GM18505 (cell line): ENCODE data around the gene STIM2.

ENCODE experiments used
- ATAC-seq: cut with Tn5 transposase; IDR thresholded peaks from one replicate; pipeline ENCODE4 v1.9.1; 2021; ENCODE audit not compliant: unreplicated experiment
- POLR2A ChIP-seq: IDR thresholded peaks from 4 replicates; pipeline ENCODE4 v1.6.1; 2011; ENCODE audit warnings: borderline replicate concordance; ENCODE audit not compliant: insufficient read depth, insufficient read length; ENCODE audit errors: extremely low read depth

The STIM2 gene

DNA sequence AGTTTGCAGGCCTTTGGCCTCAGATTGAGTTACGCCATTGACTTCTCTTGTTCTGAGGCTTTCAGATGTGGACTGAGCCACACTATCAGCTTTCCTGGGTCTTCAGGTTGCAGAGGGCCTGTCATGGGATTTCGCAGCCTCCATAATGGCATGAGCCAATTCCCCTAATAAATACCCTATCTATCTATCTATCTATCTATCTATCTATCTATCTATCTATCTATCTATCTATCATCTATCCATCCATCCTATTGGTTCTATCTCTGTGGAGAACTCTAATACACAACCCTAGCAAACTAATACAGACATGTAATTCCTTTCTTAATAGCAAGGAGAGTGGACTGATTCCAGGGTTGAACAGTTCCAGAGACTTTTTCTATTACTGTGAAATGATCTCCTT is 9.5 kb upstream of the STIM2 start:
- no peak for TF ChIP-seq POLR2A
- ATAC-seq = no peak

DNA sequence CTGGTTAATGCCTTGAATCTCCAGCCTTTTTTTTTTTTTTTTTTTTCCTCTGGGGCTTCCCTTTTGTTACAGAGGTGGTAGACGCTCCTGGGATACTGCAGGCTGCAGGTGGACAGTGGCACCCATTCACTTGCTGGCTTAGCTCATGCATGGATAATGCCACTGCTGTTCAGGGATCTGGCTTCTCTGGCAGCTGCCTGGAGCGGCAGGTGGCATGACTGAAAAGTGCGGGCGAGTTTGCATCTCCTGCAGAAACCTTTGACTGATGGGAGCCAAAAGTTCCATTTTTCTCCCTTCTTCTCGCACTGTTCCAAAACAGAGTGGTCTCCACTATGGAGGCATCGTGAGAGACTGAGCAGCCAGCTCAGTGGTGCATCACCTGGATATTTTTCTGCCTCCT is 5.9 kb upstream of the STIM2 start:
- ATAC-seq = no peak

DNA sequence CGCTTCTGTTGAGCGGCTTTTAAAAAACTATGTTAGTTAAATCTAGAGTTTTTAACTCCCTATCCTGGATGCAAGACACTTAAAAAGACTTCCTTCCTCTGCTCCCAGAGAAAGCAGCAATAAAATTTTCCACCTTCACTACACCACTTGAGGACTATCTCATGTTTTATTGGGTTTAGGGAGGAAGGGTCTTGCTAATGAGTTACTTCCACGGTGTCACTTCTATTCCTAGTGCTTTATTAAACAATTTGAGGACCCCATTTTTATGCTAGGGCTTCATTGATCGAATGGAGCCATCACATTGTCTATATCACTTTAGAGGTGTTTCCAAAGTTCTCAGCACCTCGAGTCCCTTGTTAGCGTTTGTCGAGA is 3.7 kb upstream of the STIM2 start:
- TF ChIP-seq POLR2A = no peak
- ATAC-seq = no peak

More for the DNA sequence above, 5.9 kb upstream of the STIM2 start:
- TF ChIP-seq POLR2A = no peak

DNA sequence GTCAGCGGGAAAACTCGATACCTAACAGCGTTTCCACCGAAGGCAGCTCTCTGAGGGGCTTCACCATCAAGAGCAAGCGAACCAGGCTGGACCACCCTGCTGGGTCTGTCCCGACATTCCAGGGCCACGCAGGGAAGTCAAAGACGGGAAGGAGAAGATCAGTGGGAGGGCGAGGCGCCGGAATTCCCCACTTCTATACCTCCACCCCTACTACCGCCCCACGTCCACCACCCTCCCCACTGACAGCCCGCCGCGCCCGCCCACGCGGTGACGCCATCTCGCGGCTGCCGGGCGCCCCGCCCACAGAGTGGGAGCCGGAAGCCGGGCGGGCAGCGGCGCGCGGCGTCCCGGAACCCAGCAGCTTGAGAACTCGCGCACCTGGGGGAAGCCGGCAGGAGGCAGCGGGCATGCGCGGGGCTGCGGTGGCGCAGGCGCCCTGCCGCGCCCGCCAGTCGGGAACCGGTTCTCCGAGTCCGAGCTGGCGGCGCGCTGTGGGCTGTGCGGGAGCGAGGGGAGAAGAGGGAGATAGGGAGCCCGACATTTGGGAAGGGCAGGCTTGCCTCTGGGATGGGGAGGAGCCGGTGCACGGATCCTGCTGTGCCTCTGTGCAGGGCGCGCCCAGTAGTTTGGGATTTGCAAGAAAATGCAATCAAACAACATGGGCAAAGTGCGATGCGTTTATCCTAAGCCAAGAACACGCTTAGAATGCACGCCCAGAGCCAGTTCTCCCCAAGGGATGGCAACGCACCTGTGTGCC is 3.2 kb upstream of the STIM2 start:
- ATAC-seq = peak; percentile 52

DNA sequence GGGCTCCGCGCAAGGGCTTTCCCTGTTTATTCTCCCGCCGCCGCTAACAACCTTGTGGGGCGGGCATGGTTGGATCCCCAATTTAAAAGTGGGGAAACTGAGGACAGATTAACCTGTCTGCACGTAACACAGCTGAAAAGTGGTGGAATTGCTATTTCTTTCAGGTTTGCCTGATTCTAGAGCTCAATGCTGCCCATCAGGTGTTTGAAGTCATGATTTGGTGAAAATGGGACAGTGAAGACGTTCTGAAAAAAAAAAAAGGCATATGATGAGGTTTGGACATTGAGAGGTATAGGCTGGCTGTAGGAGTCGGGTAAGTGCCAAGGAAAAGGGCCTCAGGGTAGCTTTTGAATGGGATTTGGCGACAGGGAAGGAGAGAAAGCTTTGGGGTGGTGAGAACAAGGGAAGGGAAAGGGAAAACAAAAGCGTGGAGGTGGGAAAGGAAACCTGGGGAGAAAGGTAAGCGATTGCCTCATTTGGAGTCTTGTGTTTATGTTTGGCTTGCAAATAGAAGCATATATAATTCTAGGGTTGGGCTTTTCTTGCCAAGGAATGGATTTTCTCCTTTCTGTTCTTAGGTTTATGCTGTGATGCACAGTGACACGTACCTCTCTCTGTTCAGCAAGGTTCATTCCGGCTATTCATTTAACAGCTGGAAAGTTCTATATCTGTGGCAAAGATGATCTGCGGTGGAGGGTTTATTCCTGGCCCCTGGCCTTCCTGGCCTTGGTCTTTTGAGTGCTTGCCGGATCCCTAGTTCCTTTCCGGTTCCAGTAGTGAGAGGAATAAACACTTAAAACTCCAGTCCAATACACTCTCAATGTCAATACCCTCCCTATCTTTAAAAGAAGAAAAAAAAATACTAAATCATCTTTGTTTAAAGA is 2.4 kb upstream of the STIM2 start:
- no peak for ATAC-seq
- no peak for TF ChIP-seq POLR2A

More for the DNA sequence above, 3.2 kb upstream of the STIM2 start:
- TF ChIP-seq POLR2A = peak; percentile 85

DNA sequence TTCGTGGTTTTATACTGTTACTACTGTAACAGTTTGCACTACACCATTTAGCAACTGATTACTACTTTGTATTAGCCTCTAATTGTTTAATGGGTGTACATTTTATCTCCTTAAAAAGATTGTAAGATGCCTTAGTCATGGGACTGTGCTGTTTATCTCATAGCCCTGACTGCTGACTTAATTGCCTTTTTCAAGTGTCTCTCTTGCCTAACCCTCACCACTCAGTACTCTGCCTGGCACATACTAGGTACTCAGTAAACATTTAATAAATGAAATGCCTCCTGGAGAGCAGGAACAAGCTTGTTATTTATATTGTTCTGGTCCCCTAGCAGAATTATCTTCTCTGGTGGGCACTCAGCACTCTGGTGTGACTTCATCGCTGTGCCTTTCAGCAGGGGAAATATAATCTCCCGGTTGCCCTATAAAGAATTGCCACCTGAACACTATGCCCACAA is 1.7 kb upstream of the STIM2 start:
- TF ChIP-seq POLR2A = no peak
- ATAC-seq = no peak

DNA sequence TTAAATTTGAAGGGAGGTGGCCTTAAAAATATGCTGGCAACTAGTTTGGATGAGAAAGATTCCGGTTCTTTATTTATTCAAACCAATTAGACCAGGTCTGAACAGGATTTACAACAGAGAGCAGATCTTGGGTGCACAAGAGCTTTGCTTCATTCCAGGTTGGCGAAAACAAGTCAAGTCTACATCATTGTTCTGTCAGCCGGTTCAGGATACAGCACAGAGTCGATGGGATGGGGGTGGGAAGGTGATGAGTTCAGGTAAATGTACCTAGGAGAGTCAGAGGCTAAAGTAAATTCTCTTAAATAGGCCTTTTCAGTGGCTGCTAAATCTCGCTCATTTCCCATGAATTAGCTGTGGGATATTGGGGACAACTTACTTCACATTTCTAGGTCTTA is 882 bp upstream of the STIM2 start:
- ATAC-seq = no peak

DNA sequence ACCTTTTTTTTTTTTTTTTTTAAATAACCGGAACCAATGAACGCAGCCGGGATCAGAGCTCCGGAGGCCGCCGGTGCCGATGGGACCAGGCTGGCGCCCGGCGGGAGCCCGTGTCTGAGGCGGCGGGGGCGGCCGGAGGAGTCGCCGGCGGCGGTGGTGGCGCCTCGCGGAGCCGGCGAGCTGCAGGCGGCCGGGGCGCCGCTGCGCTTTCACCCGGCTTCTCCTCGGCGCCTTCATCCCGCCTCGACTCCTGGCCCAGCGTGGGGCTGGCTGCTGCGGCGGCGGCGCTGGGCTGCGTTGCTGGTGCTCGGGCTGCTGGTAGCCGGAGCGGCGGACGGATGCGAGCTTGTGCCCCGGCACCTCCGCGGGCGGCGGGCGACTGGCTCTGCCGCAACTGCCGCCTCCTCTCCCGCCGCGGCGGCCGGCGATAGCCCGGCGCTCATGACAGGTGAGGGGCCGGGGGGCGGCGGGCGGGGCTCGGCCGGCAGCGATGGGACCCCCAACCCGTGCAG is 337 bp downstream of the STIM2 start:
- no peak for TF ChIP-seq POLR2A
- peak; percentile 29 for ATAC-seq

More for the DNA sequence above, 882 bp upstream of the STIM2 start:
- TF ChIP-seq POLR2A = no peak

DNA sequence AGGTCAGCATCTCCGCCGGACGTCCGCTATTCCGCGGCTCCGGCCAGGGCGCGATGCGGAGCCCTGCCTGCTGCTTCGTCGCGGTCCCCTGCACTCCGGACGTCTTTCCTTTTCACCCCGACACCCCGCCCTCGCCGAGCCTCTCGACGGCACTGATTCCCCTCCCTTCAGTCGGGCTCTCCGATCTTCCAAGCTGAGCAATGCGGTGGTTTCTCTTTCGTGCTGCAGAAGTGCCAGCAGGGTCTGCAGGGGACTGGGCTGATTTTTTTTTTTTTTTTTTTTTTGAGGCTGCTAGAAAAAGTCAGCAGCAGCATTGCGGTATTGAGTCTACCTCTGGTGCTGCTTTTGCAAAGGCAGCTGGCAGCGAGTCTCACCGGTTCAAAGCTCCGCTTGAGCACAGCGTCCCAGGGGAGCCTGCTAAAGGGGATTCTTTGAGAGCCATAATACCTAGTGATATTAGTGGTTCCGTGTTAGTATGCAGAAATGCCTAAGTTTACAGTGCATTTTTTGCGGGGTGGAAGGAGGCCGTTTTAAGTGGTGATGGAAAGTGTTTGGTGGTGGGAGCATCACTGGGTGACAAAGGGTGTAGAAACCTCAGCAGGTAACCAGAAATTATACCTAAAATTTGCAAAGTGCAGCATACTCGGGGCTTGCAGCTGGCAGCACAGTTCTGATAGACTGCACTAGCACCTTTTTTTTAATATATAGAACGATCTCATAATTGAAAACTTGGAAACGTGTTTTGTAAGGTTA is 969 bp downstream of the STIM2 start:
- ATAC-seq = peak; percentile 36

DNA sequence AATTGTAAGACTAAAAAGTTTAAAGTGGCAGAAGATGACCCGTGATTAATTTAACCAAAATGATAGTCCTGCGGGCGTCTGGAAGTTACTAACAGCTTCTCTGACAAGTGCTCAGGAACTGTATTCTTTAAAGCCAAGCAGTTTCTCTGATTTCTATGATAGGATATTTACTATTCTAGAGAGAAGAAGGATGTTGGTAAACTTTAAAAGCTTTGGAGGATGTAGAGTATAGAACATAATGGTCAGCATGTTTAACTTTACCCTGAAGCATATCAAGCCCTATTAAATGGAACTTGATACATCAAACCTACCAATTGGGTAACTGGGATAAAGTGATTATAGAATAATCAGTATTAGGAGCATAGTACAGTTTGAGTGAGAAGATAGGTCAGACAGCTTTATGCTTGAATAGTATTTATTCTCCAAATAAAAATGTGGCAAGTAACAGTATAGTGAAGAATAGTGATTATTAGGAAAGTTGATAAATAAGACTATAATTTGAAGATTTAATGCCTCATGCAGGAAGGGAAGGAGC is 1.8 kb downstream of the STIM2 start:
- TF ChIP-seq POLR2A = no peak
- no peak for ATAC-seq

More for the DNA sequence above, 969 bp downstream of the STIM2 start:
- peak; percentile 51 for TF ChIP-seq POLR2A

DNA sequence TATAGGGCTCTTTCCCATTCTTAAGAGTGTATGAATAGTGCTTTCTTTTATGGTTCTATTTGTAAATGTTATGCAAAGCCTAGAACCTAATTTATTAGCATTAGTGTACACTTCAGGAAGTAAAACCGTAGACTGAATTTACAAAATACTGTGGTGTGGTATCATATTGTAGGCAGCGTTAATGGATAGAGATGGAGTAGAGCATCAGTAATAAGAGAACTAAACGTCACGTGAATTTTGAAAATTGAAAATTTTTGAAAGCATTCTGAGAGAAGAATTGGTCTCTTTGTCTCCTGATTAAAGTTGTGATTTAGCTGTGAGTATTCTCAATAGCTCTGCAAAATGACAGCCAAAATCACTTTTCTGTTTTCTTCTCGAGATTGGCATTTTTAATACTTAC is 2.9 kb downstream of the STIM2 start:
- no peak for TF ChIP-seq POLR2A
- ATAC-seq = no peak

DNA sequence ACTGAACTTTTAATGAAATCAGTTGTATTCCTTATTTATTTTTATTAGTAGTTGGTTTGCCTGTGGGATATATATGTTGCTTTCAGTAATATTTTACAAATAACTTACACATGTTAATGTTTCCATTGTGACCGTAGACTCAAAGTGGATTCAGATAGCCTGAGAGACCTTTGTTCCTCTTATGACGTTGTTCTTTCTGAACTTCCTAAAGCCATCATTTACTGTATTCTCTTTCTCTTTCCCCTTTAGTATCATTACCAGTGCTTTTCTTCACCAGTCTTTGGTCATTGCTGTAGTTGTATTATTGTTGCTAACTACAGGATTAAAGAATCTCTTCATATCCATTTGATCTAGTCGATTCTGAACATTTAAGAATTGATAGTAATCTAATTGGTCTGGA is 4.3 kb downstream of the STIM2 start:
- ATAC-seq = no peak
- TF ChIP-seq POLR2A = no peak

DNA sequence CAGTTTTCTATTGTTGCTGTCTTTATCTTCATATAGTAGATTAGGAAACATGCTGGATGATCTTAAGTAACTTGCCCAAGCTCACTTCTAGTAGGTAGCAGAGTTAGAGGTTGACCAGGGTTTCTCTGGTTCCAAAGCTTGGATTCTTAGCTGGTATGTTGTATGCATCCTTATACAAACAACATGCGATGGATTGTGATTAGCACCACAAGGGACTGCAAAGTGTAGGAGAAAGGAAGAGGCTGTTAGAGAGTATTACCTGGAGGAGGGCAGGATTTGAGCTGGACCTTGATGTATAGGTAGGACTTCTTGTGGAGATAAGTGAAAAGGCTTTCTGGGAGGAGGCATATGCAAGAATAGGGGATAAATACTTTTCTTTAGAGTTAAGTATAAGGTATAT is 5.6 kb downstream of the STIM2 start:
- ATAC-seq = no peak

More for the DNA sequence above, 5.6 kb downstream of the STIM2 start:
- TF ChIP-seq POLR2A = no peak
